GM12873 (cell line): ENCODE data around the gene DEF6.
A peak's percentile ranks its signal among the peaks of the same experiment; 100 is the strongest.

Experiments used
- TF ChIP-seq, protein P1 (sequence below): IDR thresholded peaks from 2 replicates; pipeline ENCODE4 v1.5.1; 2012; ENCODE audit warnings: low read depth, mild to moderate bottlenecking, moderate library complexity, low read length, control low read depth; ENCODE audit not compliant: insufficient read depth; ENCODE audit errors: missing control alignments

DEF6 gene

DNA sequence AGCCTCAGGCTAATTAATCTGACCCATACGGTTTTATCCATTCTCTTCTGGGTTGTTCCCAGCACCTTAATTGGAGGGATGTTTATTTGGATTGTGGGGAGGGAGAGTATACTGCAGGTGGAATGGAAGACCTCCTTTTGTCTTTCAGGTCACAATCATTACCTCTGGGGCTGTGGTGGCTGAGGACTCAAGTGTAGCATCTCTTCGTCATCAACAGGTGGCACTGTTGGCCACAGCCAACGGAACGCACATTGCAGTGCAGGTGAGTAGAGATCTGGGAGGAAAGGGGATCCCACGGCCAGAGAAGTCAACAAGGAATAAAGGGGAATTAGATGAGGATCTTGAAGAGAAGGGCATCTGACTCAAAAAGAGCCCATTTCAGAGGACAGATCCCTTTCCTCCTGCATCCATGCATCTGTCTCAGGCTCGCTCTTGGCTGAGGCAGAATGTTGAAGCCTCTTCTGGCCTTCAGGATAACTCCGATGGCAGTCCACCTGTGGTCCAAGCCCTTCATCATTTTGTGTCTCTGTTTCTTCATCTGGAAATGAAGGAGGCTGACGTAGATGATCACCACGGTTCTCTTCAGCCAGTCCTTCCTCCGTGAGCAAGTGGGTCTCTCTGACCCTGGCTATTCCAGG lies 3.2 kb upstream of the DEF6 start:
- TF ChIP-seq, protein P1, sequence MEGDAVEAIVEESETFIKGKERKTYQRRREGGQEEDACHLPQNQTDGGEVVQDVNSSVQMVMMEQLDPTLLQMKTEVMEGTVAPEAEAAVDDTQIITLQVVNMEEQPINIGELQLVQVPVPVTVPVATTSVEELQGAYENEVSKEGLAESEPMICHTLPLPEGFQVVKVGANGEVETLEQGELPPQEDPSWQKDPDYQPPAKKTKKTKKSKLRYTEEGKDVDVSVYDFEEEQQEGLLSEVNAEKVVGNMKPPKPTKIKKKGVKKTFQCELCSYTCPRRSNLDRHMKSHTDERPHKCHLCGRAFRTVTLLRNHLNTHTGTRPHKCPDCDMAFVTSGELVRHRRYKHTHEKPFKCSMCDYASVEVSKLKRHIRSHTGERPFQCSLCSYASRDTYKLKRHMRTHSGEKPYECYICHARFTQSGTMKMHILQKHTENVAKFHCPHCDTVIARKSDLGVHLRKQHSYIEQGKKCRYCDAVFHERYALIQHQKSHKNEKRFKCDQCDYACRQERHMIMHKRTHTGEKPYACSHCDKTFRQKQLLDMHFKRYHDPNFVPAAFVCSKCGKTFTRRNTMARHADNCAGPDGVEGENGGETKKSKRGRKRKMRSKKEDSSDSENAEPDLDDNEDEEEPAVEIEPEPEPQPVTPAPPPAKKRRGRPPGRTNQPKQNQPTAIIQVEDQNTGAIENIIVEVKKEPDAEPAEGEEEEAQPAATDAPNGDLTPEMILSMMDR = peak; percentile 90

DNA sequence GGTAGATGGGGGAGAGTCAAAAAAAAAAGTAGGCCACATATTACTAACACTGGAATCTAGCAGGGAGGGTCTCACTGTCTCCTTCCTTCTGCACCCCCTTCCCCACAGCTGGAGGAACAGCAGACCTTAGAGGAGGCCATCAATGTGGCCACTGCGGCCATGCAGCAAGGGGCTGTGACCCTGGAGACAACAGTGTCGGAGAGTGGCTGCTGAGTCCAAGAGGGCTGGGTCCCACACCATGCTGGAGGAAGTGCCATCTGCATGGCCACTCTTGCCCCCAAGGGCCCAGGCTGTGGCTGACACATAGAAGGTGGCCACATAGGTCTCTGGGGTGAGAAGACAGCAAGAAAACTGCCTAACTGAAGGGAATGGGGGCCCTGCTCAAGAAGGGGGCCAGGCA lies 2.6 kb upstream of the DEF6 start:
- TF ChIP-seq, protein P1 = no peak

GRCh38 chr6:35295521-35296315 lies 1.9 kb upstream of the DEF6 start:
- TF ChIP-seq, protein P1 = no peak

DNA sequence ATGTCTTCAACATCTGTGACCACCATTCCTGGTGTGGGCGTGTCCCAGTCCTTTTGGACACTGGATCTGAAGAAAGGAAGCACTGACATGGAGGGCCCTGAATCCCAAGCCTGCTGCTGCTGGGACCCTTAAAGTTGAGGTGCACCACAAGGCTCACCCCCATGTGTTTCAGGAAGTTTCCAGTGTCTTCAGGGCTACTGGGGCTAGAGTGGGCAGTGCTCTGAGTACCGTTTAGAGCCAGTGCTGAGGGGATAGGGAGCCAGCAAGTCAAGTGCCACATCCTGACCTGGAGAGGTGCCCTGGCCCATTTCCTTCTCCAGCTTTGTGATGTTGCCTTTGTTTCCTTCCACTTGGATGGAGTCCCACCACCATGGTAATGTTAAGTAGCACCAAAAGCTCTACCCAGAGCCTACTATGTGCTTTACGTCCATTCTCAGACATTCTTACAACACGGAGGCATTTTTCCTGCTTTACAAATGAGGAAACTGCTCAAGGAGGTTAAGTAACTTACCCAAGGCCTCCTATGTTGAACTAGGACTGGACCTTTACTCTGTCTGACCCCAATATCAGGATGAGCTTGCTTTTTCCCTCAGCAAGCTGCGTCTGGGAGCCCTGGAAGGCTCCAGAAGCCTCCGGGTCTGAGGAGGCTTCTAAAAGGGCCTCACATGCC lies 552 bp upstream of the DEF6 start:
- TF ChIP-seq, protein P1 = no peak

DNA sequence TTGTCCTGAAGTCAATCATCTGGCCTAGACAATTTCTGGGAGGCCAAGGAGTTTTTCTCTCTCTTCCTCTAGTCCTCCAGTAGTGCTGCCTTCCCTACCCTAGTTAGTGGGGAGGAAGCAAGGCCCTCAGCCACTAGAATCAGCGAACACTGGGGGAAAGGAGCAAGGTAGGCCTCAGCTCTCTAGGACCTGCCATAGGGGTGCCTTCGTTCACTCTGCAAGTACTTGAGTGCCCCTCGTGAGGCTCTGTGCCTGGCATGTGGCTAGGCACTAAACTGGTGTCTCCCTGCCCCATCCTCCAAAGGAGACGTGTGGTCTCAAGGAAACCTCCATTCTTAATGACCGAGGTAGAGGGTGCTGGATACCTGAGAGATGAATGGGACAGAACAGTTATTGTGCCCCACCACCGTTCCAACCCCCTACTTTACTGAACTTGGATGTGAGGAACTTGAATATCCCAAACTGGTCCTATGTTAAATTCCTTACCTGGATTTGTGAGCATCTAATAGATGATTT lies 1.1 kb downstream of the DEF6 start:
- TF ChIP-seq, protein P1 = no peak

DNA sequence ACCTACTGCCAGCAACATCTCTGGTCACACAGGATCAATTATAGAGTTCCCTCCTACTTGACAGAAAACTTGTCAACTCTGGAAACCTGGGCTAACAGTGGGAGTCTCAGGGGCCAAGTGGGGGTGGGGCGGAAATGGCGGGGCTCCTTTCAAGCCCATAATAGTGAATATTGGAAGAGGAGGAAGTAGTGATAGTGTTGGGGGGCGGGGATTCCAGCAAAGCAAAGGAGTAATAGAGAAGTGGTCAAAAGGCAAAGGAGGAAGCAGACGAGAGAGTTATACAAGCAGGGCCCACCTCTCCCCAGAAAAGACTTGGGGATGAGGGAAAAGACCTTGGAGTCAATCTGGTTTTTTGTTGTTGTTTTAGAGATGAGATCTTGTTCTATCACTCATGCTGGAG lies 2.1 kb downstream of the DEF6 start:
- TF ChIP-seq, protein P1 = no peak

GRCh38 chr6:35300848-35301247 lies 3.2 kb downstream of the DEF6 start:
- TF ChIP-seq, protein P1 = no peak
